Esophagus muscularis mucosa (tissue), 4 donors: ENCODE data around the gene PAXX. TPM values are rescaled to one million over a fixed set of nuclear protein-coding genes. Genes with fewer than 3 reads are reported as not detected.
A peak's percentile ranks its signal among the peaks of the same experiment; 100 is the strongest.

Source experiments
- DNase-seq: peaks from one replicate; pipeline ENCODE4 v3.0.0-alpha.2; 2017; ENCODE audit errors: extremely low spot score
- H3K27ac ChIP-seq, 4 donors: fragments of 200-600 bp; sonication (generic); replicated peaks in 1 of 4; 1 replicate in 3 of 4; 2 replicates in 1 of 4; pipeline ENCODE4 v1.5.1; 2016 to 2019; ENCODE audit warnings: mild to moderate bottlenecking in 1 of 4
- H3K27me3 ChIP-seq, 4 donors: fragments of 200-600 bp; sonication (generic); one replicate each; pipeline versions ENCODE4 v1.5.1 to v1.6.0; 2016 to 2019
- H3K36me3 ChIP-seq, 4 donors: fragments of 200-600 bp; sonication (generic); one replicate each; pipeline ENCODE4 v1.5.1; 2016 to 2019
- H3K4me1 ChIP-seq, 4 donors: fragments of 200-600 bp; sonication (generic); one replicate each; pipeline ENCODE4 v1.5.1; 2016 to 2019
- H3K4me3 ChIP-seq, 4 donors: fragments of 200-600 bp; sonication (generic); 1 replicate in 2 of 4; 2 replicates in 2 of 4; pipeline ENCODE4 v1.5.1; 2016 to 2019; ENCODE audit warnings: mild to moderate bottlenecking in 4 of 4, moderate library complexity in 1 of 4
- H3K9me3 ChIP-seq, 4 donors: fragments of 200-600 bp; sonication (generic); 1 replicate in 3 of 4; 2 replicates in 1 of 4; pipeline ENCODE4 v1.5.1; 2016 to 2019
- EP300 ChIP-seq: sonication (generic); formaldehyde crosslinking; IDR thresholded peaks from one replicate; pipeline ENCODE4 v1.6.1; 2017; ENCODE audit warnings: antibody characterized with exemption
- POLR2A ChIP-seq: fragments of 450-650 bp; IDR thresholded peaks from one replicate; pipeline ENCODE4 v1.6.1; 2017; ENCODE audit warnings: antibody characterized with exemption, moderate library complexity, mild to moderate bottlenecking, low read depth
- POLR2AphosphoS5 ChIP-seq, 2 donors: sonication (generic); formaldehyde crosslinking; IDR thresholded peaks; one replicate each; pipeline ENCODE4 v1.6.1; 2017; ENCODE audit warnings: antibody characterized with exemption in 2 of 2
- WGBS: methylation state at CpG from one replicate; pipeline ENCODE4 v1.1.5; 2018; 5-methylcytosine and 5-hydroxymethylcytosine counted together
- intact Hi-C: fragments of 100-400 bp; cut with DNase I; formaldehyde crosslinking; loops from one replicate; pipeline ENCODE4 v1.15.1; 2023
- total RNA-seq, 4 donors: library from RNA; depleted of rRNA; stranded (reverse); fragments of >200 nt; gene quantifications; one replicate each; pipeline versions ENCODE4 v1.1.0 to v1.2.1, GENCODE V29; 2016
- TF ChIP-seq, protein P1 (sequence below), 3 experiments: fragments of 200-600 bp in 2 of 3; fragments of 450-650 bp in 1 of 3; sonication (generic) in 2 of 3; IDR thresholded peaks; one replicate each; pipeline ENCODE4 v1.5.1; 2017 to 2019; ENCODE audit warnings: antibody characterized with exemption in 3 of 3, mild to moderate bottlenecking in 2 of 3, moderate library complexity in 1 of 3

Gene PAXX, protein sequence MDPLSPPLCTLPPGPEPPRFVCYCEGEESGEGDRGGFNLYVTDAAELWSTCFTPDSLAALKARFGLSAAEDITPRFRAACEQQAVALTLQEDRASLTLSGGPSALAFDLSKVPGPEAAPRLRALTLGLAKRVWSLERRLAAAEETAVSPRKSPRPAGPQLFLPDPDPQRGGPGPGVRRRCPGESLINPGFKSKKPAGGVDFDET
- total RNA-seq, result 10 to 100 TPM; 28.8 to 39.9 (median 37.8) TPM

DNA sequence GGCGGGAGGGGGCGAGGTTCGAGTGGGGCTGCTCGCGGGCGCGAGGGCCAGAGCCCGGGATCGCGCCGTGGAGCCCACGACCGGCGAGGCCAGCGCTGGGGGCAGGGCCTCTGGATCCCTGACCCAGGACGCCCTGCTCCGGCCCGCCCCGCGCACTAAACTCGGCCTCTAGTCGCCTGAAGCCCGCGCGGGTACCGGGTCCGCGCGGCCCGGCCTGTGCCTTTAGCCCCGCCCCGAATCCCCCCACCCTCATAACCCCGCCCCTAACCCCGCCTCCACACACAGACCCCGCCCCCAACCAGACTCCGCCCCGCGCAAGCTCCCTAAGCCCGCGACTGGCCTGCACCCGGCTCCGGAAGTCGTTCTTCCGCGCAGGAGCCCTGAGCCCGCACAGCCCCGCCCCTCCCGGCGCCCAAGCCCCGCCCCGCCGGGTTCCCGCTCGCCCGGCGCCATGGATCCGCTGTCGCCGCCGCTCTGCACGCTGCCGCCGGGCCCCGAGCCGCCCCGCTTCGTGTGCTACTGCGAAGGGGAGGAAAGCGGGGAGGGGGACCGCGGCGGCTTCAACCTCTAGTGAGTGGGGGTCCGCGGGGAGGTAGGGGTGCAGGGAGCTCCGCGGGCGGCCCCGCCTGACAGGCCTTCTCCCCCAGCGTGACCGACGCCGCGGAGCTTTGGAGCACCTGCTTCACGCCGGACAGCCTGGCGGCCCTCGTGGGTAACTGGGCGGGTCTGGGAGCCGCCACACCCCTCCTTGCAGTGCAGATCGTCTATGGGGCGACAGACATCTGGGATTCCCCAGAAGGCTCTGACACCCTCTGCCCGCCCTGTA is at the start of gene PAXX:
Gene PAXX, plus strand, starts transcription at position 430 of the 826 bp plus-strand sequence. Its CDS starts 22 bp downstream, at position 452.
- Histone ChIP-seq H3K9me3 (no peaks in the 10 kb centered on the region), H3K36me3 (peaks cover 4 to 18% (median 14%) of the 10 kb centered on the region in 4 donors), H3K27me3 (peaks cover 0 to 52% (median 14%) of the 10 kb centered on the region in 4 donors), H3K27ac (peak within 1 kb of the TSS; percentile 87 to 91 (median 88)), H3K4me3 (peak within 1 kb of the TSS; percentile 67 to 86 (median 74)), H3K4me1 (peaks cover 32 to 57% (median 47%) of the 10 kb centered on the region in 4 donors)
- WGBS, result 9% methylated on average over 28 of the region's 92 CpGs
- peak; percentile 96 for DNase-seq
- intact Hi-C loops, result loop anchor here (5.0 kb wide), 1 partner anchor 45 kb away; the partner anchor contains the start of gene C8G
- TF ChIP-seq POLR2AphosphoS5 (IDR thresholded peaks at IDR 0.05) (peak; percentile 38 to 45), EP300 (no peak), POLR2A (no peak)
- TF ChIP-seq, protein P1, sequence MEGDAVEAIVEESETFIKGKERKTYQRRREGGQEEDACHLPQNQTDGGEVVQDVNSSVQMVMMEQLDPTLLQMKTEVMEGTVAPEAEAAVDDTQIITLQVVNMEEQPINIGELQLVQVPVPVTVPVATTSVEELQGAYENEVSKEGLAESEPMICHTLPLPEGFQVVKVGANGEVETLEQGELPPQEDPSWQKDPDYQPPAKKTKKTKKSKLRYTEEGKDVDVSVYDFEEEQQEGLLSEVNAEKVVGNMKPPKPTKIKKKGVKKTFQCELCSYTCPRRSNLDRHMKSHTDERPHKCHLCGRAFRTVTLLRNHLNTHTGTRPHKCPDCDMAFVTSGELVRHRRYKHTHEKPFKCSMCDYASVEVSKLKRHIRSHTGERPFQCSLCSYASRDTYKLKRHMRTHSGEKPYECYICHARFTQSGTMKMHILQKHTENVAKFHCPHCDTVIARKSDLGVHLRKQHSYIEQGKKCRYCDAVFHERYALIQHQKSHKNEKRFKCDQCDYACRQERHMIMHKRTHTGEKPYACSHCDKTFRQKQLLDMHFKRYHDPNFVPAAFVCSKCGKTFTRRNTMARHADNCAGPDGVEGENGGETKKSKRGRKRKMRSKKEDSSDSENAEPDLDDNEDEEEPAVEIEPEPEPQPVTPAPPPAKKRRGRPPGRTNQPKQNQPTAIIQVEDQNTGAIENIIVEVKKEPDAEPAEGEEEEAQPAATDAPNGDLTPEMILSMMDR (IDR thresholded peaks at IDR 0.05), result no peak

DNA sequence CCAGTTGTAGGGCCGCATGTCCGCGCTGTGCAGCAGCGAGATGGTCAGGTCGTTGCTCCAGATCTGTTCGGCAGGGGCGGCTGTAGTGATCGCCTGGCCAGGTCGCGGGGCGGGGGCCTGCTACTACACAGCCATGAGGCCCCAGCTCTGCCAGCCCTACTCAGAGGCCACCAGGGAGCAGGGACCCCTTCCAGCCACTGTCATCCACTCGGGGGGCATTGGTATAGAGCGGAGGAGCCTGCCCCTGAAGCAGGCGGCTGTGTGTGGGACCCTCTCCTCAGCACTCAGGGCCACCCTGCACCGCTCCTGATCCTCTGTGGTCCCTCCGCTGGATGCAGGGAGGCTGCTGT is 49.4 kb upstream of the PAXX start:
- Histone ChIP-seq H3K36me3 (peaks cover 30 to 46% (median 46%) of the 10 kb centered on the region in 4 donors), H3K27me3 (peaks cover 0 to 3% (median 0%) of the 10 kb centered on the region in 4 donors), H3K27ac (no peak overlapping the region), H3K4me3 (peak overlapping the region; percentile 69 to 99 (median 94)), H3K9me3 (no peaks in the 10 kb centered on the region), H3K4me1 (peaks cover 26 to 38% (median 29%) of the 10 kb centered on the region in 4 donors)
- no peak for DNase-seq
- 98% methylated on average over 12 of the region's 16 CpGs for WGBS
- intact Hi-C loops, result no loop called here
- TF ChIP-seq, protein P1 (IDR thresholded peaks at IDR 0.05), result no peak
- TF ChIP-seq POLR2AphosphoS5 (IDR thresholded peaks at IDR 0.05) (no peak), EP300 (no peak), POLR2A (no peak)

DNA sequence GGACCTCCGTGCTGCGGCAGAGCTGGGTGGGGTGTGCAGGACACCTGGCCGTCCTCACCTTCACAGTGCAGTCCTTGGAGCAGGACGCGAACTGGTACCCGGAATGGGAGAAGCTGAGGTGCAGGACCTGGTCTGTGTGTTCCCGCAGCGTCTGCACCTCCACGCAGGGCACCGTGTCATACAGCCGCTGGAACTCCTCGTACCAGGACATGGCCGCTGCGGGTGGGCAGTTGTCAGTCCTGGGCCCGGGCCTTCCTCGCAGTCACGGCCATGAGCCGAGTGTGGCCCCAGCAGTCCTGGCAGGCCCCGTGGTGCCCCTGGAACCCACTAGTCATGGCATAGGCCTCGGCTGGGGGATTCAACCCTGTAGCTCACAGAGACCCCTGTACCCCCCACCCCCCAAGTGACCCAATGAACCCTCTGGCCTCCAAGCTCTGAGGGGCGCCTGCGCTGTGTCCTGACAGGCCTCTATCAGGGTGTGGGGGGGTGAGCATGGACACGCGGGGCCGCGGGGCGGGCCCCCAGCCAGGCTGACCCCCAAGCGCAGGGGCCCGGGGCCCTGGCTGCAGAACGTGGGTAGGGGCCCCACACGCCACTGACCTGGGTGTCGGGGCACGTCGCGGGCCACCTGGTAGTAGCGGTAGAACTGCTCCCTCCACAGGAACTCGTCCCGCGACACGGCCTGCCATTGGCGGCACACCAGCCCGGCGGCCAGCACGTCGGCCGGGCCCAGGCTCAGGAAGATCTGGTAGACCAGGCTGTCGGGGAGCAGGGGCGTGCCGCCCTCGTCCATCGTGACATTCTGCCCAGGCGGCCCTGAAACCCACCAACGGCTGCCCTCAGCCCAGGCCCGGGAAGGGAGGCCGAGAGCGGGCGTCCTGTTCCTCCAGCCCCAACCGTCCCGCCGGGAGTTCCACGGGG is 48.7 kb upstream of the PAXX start:
- peaks cover 32 to 44% (median 34%) of the 10 kb centered on the region in 4 donors for H3K4me1 ChIP-seq
- H3K27ac ChIP-seq, result peak overlapping the region; percentile 82 to 95 (median 94)
- TF ChIP-seq, protein P1 (IDR thresholded peaks at IDR 0.05), result no peak
- TF ChIP-seq POLR2A, result no peak
- no peak for TF ChIP-seq POLR2AphosphoS5 (IDR thresholded peaks at IDR 0.05)
- intact Hi-C loops, result no loop called here
- H3K27me3 ChIP-seq, result peaks cover 0 to 3% (median 0%) of the 10 kb centered on the region in 4 donors
- H3K9me3 ChIP-seq, result no peaks in the 10 kb centered on the region
- peaks cover 30 to 46% (median 44%) of the 10 kb centered on the region in 4 donors for H3K36me3 ChIP-seq
- peak overlapping the region; percentile 69 to 99 (median 94) for H3K4me3 ChIP-seq
- WGBS, result 76% methylated on average over 10 of the region's 61 CpGs
- no peak for DNase-seq

GRCh38 chr9:136944212-136944518 is 48.1 kb upstream of the PAXX start:
- H3K4me3 ChIP-seq, result peak overlapping the region; percentile 69 to 99 (median 94)
- intact Hi-C loops, result no loop called here
- peaks cover 30 to 41% (median 41%) of the 10 kb centered on the region in 4 donors for H3K36me3 ChIP-seq
- H3K4me1 ChIP-seq, result peaks cover 35 to 49% (median 38%) of the 10 kb centered on the region in 4 donors
- no peaks in the 10 kb centered on the region for H3K9me3 ChIP-seq
- no peak for TF ChIP-seq POLR2A
- TF ChIP-seq, protein P1 (IDR thresholded peaks at IDR 0.05), result no peak
- TF ChIP-seq POLR2AphosphoS5 (IDR thresholded peaks at IDR 0.05), result no peak
- TF ChIP-seq EP300, result no peak
- WGBS, result no CpG with 5 or more reads among the region's 45 CpGs
- H3K27me3 ChIP-seq, result peaks cover 0 to 3% (median 0%) of the 10 kb centered on the region in 4 donors
- peak overlapping the region; percentile 82 to 95 (median 94) for H3K27ac ChIP-seq
- DNase-seq, result no peak
